PC-9 (cell line): ENCODE measurements around the gene HOMER3. TPM values are rescaled to one million over a fixed set of nuclear protein-coding genes. Genes with fewer than 3 reads are reported as not detected.
A peak's percentile ranks its signal among the peaks of the same experiment; 100 is the strongest.

Source experiments
- BruUV-seq: library from RNA; stranded (reverse); fragments of 400-500 nt; replicated peaks from 2 replicates; lab custom pipeline; 2021; lab: Mats Ljungman, UMichigan
- CTCF ChIA-PET: fragments of 300-600 bp; sonication (Branson Sonifier 250); formaldehyde crosslinking; loops from one replicate; lab custom pipeline; 2022; ENCODE audit warnings: antibody characterized with exemption; lab: Charles Lee
- POLR2A ChIA-PET: fragments of 300-600 bp; sonication (Branson Sonifier 250); formaldehyde crosslinking; loops from one replicate; lab custom pipeline; 2022; ENCODE audit warnings: antibody characterized with exemption; ENCODE audit not compliant: unreplicated experiment; lab: Charles Lee
- DNase-seq, 2 experiments: peaks; one replicate each; pipeline versions ENCODE4 v3.0.0 to v3.0.0-alpha.2; 2015 to 2022; ENCODE audit warnings: mixed read lengths in 1 of 2
- H2AFZ ChIP-seq: fragments of 200-600 bp; sonication (generic); 2 replicates; pipeline ENCODE4 v1.8.1; 2017; ENCODE audit warnings: antibody characterized with exemption
- H3F3A ChIP-seq: fragments of 200-600 bp; sonication (generic); 2 replicates; pipeline ENCODE4 v1.8.1; 2017; ENCODE audit warnings: antibody characterized with exemption, mild to moderate bottlenecking, low read depth; ENCODE audit not compliant: insufficient read depth
- H3K27ac ChIP-seq: fragments of 200-600 bp; sonication (generic); 2 replicates; pipeline ENCODE4 v1.6.1; 2016; ENCODE audit warnings: mixed run types
- H3K27me3 ChIP-seq: fragments of 200-600 bp; sonication (generic); 2 replicates; pipeline ENCODE4 v1.6.1; 2016; ENCODE audit warnings: low read depth, mixed run types; ENCODE audit not compliant: insufficient read depth
- H3K36me3 ChIP-seq: fragments of 200-600 bp; sonication (generic); 2 replicates; pipeline ENCODE4 v1.6.1; 2016; ENCODE audit warnings: low read depth, mixed run types
- H3K4me1 ChIP-seq: fragments of 200-600 bp; sonication (generic); replicated peaks from 2 replicates; pipeline ENCODE4 v1.6.1; 2016; ENCODE audit warnings: mixed run types; ENCODE audit not compliant: insufficient read depth
- H3K4me2 ChIP-seq: fragments of 200-600 bp; sonication (generic); 2 replicates; pipeline ENCODE4 v1.6.1; 2017; ENCODE audit warnings: mixed run types
- H3K4me3 ChIP-seq: fragments of 200-600 bp; sonication (generic); 2 replicates; pipeline ENCODE4 v1.6.1; 2016; ENCODE audit warnings: mixed run types
- H3K79me2 ChIP-seq: fragments of 200-600 bp; sonication (generic); 2 replicates; pipeline ENCODE4 v1.6.1; 2017; ENCODE audit warnings: low read depth, mixed run types
- H3K9me2 ChIP-seq: fragments of 200-600 bp; sonication (generic); 2 replicates; pipeline ENCODE4 v1.8.1; 2017; ENCODE audit warnings: mild to moderate bottlenecking; ENCODE audit not compliant: insufficient read depth
- H3K9me3 ChIP-seq: fragments of 200-600 bp; sonication (generic); 2 replicates; pipeline ENCODE4 v1.8.1; 2016; ENCODE audit warnings: low read depth; ENCODE audit not compliant: insufficient read depth
- H4K20me1 ChIP-seq: fragments of 200-600 bp; sonication (generic); 2 replicates; pipeline ENCODE4 v1.8.1; 2017; ENCODE audit not compliant: insufficient read depth
- EZH2 ChIP-seq: fragments of 200-600 bp; sonication (generic); IDR thresholded peaks from 2 replicates; pipeline ENCODE4 v1.8.0; 2017; ENCODE audit warnings: antibody characterized with exemption, low read depth
- intact Hi-C: fragments of 100-400 bp; cut with micrococcal nuclease; formaldehyde crosslinking; loops from one replicate; pipeline ENCODE4 v1.10.0; 2022; ENCODE audit not compliant: unreplicated experiment
- total RNA-seq: library from RNA; stranded (reverse); gene quantifications from 2 replicates; pipeline ENCODE4 v1.2.3, GENCODE V29; 2021
- TF ChIP-seq, protein P1 (sequence below): fragments of 200-600 bp; sonication (generic); conservative IDR thresholded peaks from 2 replicates; pipeline ENCODE4 v1.6.1; 2017; ENCODE audit warnings: mixed run types, antibody characterized with exemption, mild to moderate bottlenecking, moderate library complexity

Gene HOMER3
- total RNA-seq, 1 experiment from 2014 or later = 55.7 TPM

DNA sequence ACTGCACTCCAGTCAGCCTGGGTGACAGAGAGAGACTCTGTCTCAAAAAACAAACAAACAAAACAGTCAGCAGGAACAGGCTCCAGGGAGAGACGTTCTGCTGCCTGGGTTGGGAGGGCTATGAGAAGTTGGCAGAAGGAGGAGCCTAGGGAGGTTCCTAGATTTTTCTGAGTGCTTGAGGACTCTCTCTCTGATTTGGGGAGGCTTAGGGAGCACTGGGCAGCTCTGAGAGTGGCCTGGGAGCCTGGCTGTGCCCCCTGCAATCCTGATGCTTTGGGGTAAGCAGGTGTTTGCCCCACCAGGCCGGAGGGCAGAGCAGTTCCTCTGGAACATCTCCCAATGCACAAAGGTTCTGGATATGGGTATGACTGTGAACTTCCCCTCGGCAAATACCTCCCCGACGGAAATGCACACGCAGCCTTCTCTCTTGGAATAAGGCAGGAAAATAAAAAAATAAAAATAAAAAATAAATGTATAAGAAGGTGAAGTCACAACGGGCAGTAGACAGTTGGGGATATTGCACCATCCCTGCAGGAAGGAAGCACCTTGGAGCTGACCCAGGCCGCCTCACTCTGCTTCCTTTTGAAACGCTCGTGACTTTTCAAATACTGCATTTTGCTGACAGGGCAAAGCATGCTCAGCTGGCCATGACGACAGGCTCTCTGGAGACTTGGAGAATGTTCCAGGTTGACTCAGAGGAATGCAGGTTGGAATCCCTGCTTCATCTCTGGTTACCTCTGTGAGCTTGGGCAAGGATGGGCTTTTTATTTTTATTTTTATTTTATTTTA, 26.5 kb upstream of the HOMER3 start:
- BruUV-seq = no TSS peak
- intact Hi-C loops = no loop called here
- H3K4me2 ChIP-seq = 0 out of 2 replicates have a peak overlapping the region, but pooled peaks have one; percentile 19
- H3K27me3 ChIP-seq = no peaks in the 10 kb centered on the region
- H3K9me3 ChIP-seq = no peaks in the 10 kb centered on the region
- peaks cover 44% of the 10 kb centered on the region for H3K4me1 ChIP-seq
- no peaks in the 10 kb centered on the region for H3K79me2 ChIP-seq
- peak in 1 of 2 experiments; percentile 46 for DNase-seq
- no peaks in the 10 kb centered on the region for H3K36me3 ChIP-seq
- H2AFZ ChIP-seq = no peak overlapping the region; the same call in 1 of the 2 replicates
- TF ChIP-seq, protein P1, sequence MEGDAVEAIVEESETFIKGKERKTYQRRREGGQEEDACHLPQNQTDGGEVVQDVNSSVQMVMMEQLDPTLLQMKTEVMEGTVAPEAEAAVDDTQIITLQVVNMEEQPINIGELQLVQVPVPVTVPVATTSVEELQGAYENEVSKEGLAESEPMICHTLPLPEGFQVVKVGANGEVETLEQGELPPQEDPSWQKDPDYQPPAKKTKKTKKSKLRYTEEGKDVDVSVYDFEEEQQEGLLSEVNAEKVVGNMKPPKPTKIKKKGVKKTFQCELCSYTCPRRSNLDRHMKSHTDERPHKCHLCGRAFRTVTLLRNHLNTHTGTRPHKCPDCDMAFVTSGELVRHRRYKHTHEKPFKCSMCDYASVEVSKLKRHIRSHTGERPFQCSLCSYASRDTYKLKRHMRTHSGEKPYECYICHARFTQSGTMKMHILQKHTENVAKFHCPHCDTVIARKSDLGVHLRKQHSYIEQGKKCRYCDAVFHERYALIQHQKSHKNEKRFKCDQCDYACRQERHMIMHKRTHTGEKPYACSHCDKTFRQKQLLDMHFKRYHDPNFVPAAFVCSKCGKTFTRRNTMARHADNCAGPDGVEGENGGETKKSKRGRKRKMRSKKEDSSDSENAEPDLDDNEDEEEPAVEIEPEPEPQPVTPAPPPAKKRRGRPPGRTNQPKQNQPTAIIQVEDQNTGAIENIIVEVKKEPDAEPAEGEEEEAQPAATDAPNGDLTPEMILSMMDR = no peak
- TF ChIP-seq EZH2 = no peak
- POLR2A ChIA-PET = no interaction called here
- H4K20me1 ChIP-seq = no peaks in the 10 kb centered on the region
- H3K9me2 ChIP-seq = no peaks in the 10 kb centered on the region
- peaks cover 52% of the 10 kb centered on the region for H3F3A ChIP-seq
- CTCF ChIA-PET = no interaction called here
- peak overlapping the region; percentile 42; the same call in 1 of the 2 replicates for H3K27ac ChIP-seq
- no peak overlapping the region for H3K4me3 ChIP-seq

DNA sequence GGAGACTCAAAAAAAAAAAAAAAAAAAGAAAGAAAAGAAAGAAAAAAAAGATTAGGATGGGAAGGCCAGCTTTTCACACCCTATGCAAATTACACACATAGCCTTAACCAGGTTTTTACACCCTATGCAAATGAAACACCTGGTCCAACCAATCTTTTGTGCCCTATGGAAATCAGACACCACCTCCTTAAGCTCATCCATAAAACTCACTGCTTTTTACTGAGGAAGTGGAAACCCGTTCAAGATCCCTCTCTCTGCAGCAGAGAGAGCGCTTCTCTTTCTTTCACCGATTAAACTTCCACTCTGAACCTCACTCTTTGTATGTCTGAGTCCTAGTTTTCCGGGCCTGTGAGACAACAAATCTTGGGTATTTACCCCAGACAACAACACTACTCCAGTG, 25.3 kb upstream of the HOMER3 start:
- Histone ChIP-seq H3K4me2 (no peak overlapping the region), H3K4me3 (no peak overlapping the region), H3F3A (peaks cover 46% of the 10 kb centered on the region), H4K20me1 (no peaks in the 10 kb centered on the region), H3K4me1 (peaks cover 37% of the 10 kb centered on the region), H2AFZ (no peak overlapping the region), H3K36me3 (no peaks in the 10 kb centered on the region), H3K27ac (no peak overlapping the region), H3K9me2 (no peaks in the 10 kb centered on the region), H3K27me3 (no peaks in the 10 kb centered on the region), H3K9me3 (no peaks in the 10 kb centered on the region), H3K79me2 (no peaks in the 10 kb centered on the region)
- ChIA-PET POLR2A (no interaction called here), CTCF (interaction anchor here (0.6 kb wide), 1 partner anchor 10 kb away, joined by 3 read pairs; no protein-coding TSS in a partner anchor)
- BruUV-seq = no TSS peak
- no peak for DNase-seq
- TF ChIP-seq EZH2 = no peak
- TF ChIP-seq, protein P1 = no peak
- intact Hi-C loops = no loop called here

DNA sequence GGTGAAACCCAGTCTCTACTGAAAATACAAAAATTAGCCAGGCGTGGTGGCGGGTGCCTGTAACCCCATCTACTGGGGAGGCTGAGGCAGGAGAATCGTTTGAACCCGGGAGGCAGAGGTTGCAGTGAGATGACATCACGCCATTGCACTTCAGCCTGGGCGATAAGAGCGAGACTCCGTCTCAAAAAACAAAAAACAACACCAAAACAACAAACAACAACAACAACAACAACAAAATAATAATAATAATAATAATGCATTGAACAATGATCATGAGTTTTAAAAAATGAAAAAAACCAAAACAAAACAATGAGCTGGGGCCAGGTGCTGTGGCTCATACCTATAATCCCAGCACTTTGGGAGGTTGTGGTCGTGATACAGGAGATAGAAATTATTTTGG, 23.1 kb upstream of the HOMER3 start:
- Histone ChIP-seq H3K27me3 (no peaks in the 10 kb centered on the region), H3K36me3 (no peaks in the 10 kb centered on the region), H3K9me3 (no peaks in the 10 kb centered on the region), H3K27ac (no peak overlapping the region), H4K20me1 (no peaks in the 10 kb centered on the region), H2AFZ (no peak overlapping the region), H3K4me1 (peaks cover 17% of the 10 kb centered on the region), H3K4me3 (no peak overlapping the region), H3K79me2 (no peaks in the 10 kb centered on the region), H3K9me2 (no peaks in the 10 kb centered on the region), H3K4me2 (no peak overlapping the region), H3F3A (peaks cover 27% of the 10 kb centered on the region)
- DNase-seq = no peak
- TF ChIP-seq, protein P1 = no peak
- TF ChIP-seq EZH2 = no peak
- BruUV-seq = no TSS peak
- intact Hi-C loops = no loop called here
- ChIA-PET CTCF (no interaction called here), POLR2A (no interaction called here)
